Measurements from ENCODE around the gene COL18A1. TPM values are rescaled to one million over a fixed set of nuclear protein-coding genes. Genes with fewer than 3 reads are reported as not detected.
A peak's percentile ranks its signal among the peaks of the same experiment; 100 is the strongest.

COL18A1 gene
- total and polyA plus RNA-seq, 4 donors = 44.9 to 308 (median 232) TPM

DNA sequence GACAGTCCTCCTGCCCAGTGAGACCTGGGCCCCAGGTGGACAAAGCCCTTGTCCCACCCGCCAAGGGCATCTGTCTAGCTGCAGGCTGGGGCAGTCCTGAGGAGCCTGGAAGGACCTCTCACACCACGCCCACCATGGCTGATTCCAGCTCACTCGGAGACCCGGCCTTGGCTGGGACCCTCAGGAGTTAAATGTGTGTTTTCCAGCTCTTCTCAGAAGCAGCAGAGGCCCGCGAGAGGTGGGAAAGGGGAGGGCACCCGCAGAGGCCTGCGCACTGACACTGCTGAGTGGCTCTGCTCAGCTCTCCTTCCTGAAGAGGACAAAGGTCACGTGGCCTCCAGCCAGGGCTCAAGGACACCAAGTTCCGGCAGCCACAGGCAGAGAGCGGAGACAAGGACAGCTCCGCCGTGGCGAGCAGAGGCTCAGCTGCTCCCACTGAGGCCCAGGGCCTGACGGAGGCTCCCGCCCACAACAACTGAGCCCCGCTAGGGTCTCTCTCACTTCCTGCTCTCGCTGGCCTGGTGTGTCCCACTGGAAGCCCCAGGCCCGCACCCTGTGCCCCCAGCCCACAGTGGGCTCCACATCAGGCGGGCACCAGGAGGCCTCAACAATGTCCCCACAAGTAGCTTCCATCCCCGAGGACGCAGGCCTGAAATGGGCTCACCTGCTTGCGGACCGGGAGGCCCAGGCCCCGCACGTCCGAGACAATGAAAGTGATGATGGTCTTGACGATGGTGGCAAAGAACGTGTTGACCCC lies 120.4 kb downstream of the COL18A1 start:
- Histone ChIP-seq H3K9ac (ENCODE audit: low read depth in 1 of 2, low read length in 2 of 2) (peak overlapping the region in 1 of 2 donors; percentile 84), H3K4me1 (ENCODE audit: control insufficient read depth in 4 of 4, insufficient read depth in 4 of 4, low read length in 3 of 4) (peaks cover 16 to 46% (median 35%) of the 10 kb centered on the region in 4 donors), H3K36me3 (ENCODE audit: control insufficient read depth in 4 of 4, insufficient read depth in 3 of 4, low read depth in 1 of 4, low read length in 3 of 4) (peaks cover 0 to 15% (median 7%) of the 10 kb centered on the region in 4 donors), H3K9me3 (ENCODE audit: control insufficient read depth in 4 of 4, low read length in 3 of 4) (peaks cover 0 to 5% (median 1%) of the 10 kb centered on the region in 4 donors), H3K27me3 (ENCODE audit: control insufficient read depth in 4 of 4, insufficient read depth in 4 of 4, low read length in 3 of 4) (no peaks in the 10 kb centered on the region), H3K27ac (ENCODE audit: low read depth in 1 of 2, low read length in 2 of 2) (peak overlapping the region; percentile 71 to 81), H3K4me3 (ENCODE audit: low read depth in 1 of 3, low read length in 3 of 3) (no peak overlapping the region)
- 54% methylated on average over 29 of the region's 29 CpGs for WGBS
- peak; percentile 76 for DNase-seq (ENCODE audit: low spot score)
- TF ChIP-seq FOXA2 (IDR thresholded peaks at IDR 0.05) = no peak
- no peak for TF ChIP-seq FOXA1 (IDR thresholded peaks at IDR 0.05)
- no peak for TF ChIP-seq ATF3 (IDR thresholded peaks at IDR 0.05)
- no peak for TF ChIP-seq EGR1 (IDR thresholded peaks at IDR 0.05; ENCODE audit: low read depth in 2 of 2)
- peak; percentile 97 for TF ChIP-seq ZBTB33 (IDR thresholded peaks at IDR 0.05)
- TF ChIP-seq MAX (IDR thresholded peaks at IDR 0.05) = no peak
- no peak for TF ChIP-seq TAF1 (conservative IDR thresholded peaks at IDR 0.05)
- TF ChIP-seq YY1 (IDR thresholded peaks at IDR 0.05) = peak; percentile 54
- TF ChIP-seq NR2F2 (IDR thresholded peaks at IDR 0.05) = peak; percentile 96
- TF ChIP-seq SP1 (IDR thresholded peaks at IDR 0.05) = peak; percentile 98
- TF ChIP-seq RXRA (IDR thresholded peaks at IDR 0.05) = peak; percentile 84 to 89
- no peak for TF ChIP-seq CTCF (IDR thresholded peaks at IDR 0.05; ENCODE audit: low read depth, low read length, missing input control)
- TF ChIP-seq RAD21 (IDR thresholded peaks at IDR 0.05) = peak in 1 of 2 donors; percentile 53
- TF ChIP-seq REST (IDR thresholded peaks at IDR 0.05) = peak; percentile 79
- peak; percentile 77 for TF ChIP-seq HNF4G (IDR thresholded peaks at IDR 0.05)
- TF ChIP-seq JUND (IDR thresholded peaks at IDR 0.05) = no peak
- TF ChIP-seq GABPA (IDR thresholded peaks at IDR 0.05 in 1 of 2, conservative IDR thresholded peaks at IDR 0.05 in 1 of 2) = no peak
- TF ChIP-seq HNF4A (conservative IDR thresholded peaks at IDR 0.05) = peak; percentile 90 to 92

All from liver (tissue), 9 donors.